ENCODE measurements around the gene FRY.

FRY gene

GRCh38 chr13:32079587-32079986, 48.0 kb downstream of the FRY start:
- in situ Hi-C loops (cut with HindIII; ENCODE audit: low sequenced_read_pairs), result no loop called here

GRCh38 chr13:32080328-32080744, 48.8 kb downstream of the FRY start:
- in situ Hi-C loops (cut with HindIII; ENCODE audit: low sequenced_read_pairs), result no loop called here

GRCh38 chr13:32081591-32081990, 50.0 kb downstream of the FRY start:
- in situ Hi-C loops (cut with HindIII; ENCODE audit: low sequenced_read_pairs), result no loop called here

- in situ Hi-C loops (cut with HindIII; ENCODE audit: low sequenced_read_pairs), result no loop called here
Observed at GRCh38 chr13:32086366-32086765, 54.8 kb downstream of the FRY start.

- in situ Hi-C loops (cut with HindIII; ENCODE audit: low sequenced_read_pairs), result no loop called here
Observed at GRCh38 chr13:32086791-32087441, 55.3 kb downstream of the FRY start.

- in situ Hi-C loops (cut with HindIII; ENCODE audit: low sequenced_read_pairs), result no loop called here
Observed at GRCh38 chr13:32087955-32088747, 56.6 kb downstream of the FRY start.

- in situ Hi-C loops (cut with HindIII; ENCODE audit: low sequenced_read_pairs), result no loop called here
Observed at GRCh38 chr13:32092496-32092895, 60.9 kb downstream of the FRY start.

GRCh38 chr13:32093006-32093405, 61.4 kb downstream of the FRY start:
- in situ Hi-C loops (cut with HindIII; ENCODE audit: low sequenced_read_pairs), result no loop called here

GRCh38 chr13:32098272-32098671, 66.7 kb downstream of the FRY start:
- in situ Hi-C loops (cut with HindIII; ENCODE audit: low sequenced_read_pairs), result no loop called here

GRCh38 chr13:32105653-32106313, 74.2 kb downstream of the FRY start:
- in situ Hi-C loops (cut with HindIII; ENCODE audit: low sequenced_read_pairs), result no loop called here

- in situ Hi-C loops (cut with HindIII; ENCODE audit: low sequenced_read_pairs), result no loop called here
Observed at GRCh38 chr13:32107474-32107873, 75.9 kb downstream of the FRY start.

GRCh38 chr13:32107973-32108372, 76.4 kb downstream of the FRY start:
- in situ Hi-C loops (cut with HindIII; ENCODE audit: low sequenced_read_pairs), result no loop called here

GRCh38 chr13:32113532-32113931, 82.0 kb downstream of the FRY start:
- in situ Hi-C loops (cut with HindIII; ENCODE audit: low sequenced_read_pairs), result no loop called here

GRCh38 chr13:32114284-32114950, 82.8 kb downstream of the FRY start:
- in situ Hi-C loops (cut with HindIII; ENCODE audit: low sequenced_read_pairs), result no loop called here

- in situ Hi-C loops (cut with HindIII; ENCODE audit: low sequenced_read_pairs), result no loop called here
Observed at GRCh38 chr13:32115066-32115465, 83.5 kb downstream of the FRY start.

GRCh38 chr13:32116210-32116609, 84.6 kb downstream of the FRY start:
- in situ Hi-C loops (cut with HindIII; ENCODE audit: low sequenced_read_pairs), result no loop called here

- in situ Hi-C loops (cut with HindIII; ENCODE audit: low sequenced_read_pairs), result no loop called here
Observed at GRCh38 chr13:32117001-32117400, 85.4 kb downstream of the FRY start.

- in situ Hi-C loops (cut with HindIII; ENCODE audit: low sequenced_read_pairs), result no loop called here
Observed at GRCh38 chr13:32117701-32118100, 86.1 kb downstream of the FRY start.

GRCh38 chr13:32121316-32121715, 89.7 kb downstream of the FRY start:
- in situ Hi-C loops (cut with HindIII; ENCODE audit: low sequenced_read_pairs), result no loop called here

GRCh38 chr13:32124743-32125142, 93.2 kb downstream of the FRY start:
- in situ Hi-C loops (cut with HindIII; ENCODE audit: low sequenced_read_pairs), result no loop called here

- in situ Hi-C loops (cut with HindIII; ENCODE audit: low sequenced_read_pairs), result no loop called here
Observed at GRCh38 chr13:32125221-32125689, 93.7 kb downstream of the FRY start.

All from DLD1 (cell line).